K562 (cell line): ENCODE data around the gene ABHD18. TPM values are rescaled to one million over a fixed set of nuclear protein-coding genes. Genes with fewer than 3 reads are reported as not detected.

ENCODE experiments used
- AFF4 ChIP-seq: sonication (generic); formaldehyde crosslinking; IDR thresholded peaks from 2 replicates; pipeline ENCODE4 v1.8.0; 2023; ENCODE audit warnings: mild to moderate bottlenecking, missing genetic modification reagents
- CXXC5 ChIP-seq: fragments of 250-450 bp; sonication (Bioruptor Pico); IDR thresholded peaks from 2 replicates; pipeline ENCODE4 v1.8.0; 2022; ENCODE audit warnings: inconsistent platforms, mild to moderate bottlenecking, moderate library complexity
- FOXJ3 ChIP-seq: sonication (generic); formaldehyde crosslinking; IDR thresholded peaks from 2 replicates; pipeline ENCODE4 v1.4.0; 2020; ENCODE audit warnings: mild to moderate bottlenecking, missing genetic modification reagents
- HNRNPK ChIP-seq: fragments of 200-400 bp; formaldehyde crosslinking; IDR thresholded peaks from one replicate; pipeline ENCODE4 v1.6.1; 2018; ENCODE audit warnings: mild to moderate bottlenecking, low read depth, low read length; ENCODE audit not compliant: poor library complexity, severe bottlenecking
- MCM2 ChIP-seq: fragments of 450-650 bp; IDR thresholded peaks from 2 replicates; pipeline ENCODE4 v1.6.1; 2017; ENCODE audit warnings: low read depth, mild to moderate bottlenecking
- NFE2 ChIP-seq: IDR thresholded peaks from 2 replicates; pipeline ENCODE4 v1.6.1; 2014; ENCODE audit warnings: antibody characterized with exemption, low read depth
- NR3C1 ChIP-seq: sonication (generic); formaldehyde crosslinking; IDR thresholded peaks from 2 replicates; pipeline ENCODE4 v1.8.1; 2022; ENCODE audit warnings: missing genetic modification reagents
- RBM25 ChIP-seq: fragments of 200-400 bp; formaldehyde crosslinking; IDR thresholded peaks from 2 replicates; pipeline ENCODE4 v1.6.1; 2018; ENCODE audit warnings: low read length, low read depth, moderate library complexity; ENCODE audit not compliant: severe bottlenecking
- SPI1 ChIP-seq: IDR thresholded peaks from 2 replicates; pipeline ENCODE4 v1.6.1; 2011; ENCODE audit warnings: low read depth, low read length, control low read depth, borderline replicate concordance
- SRSF9 ChIP-seq: fragments of 200-400 bp; formaldehyde crosslinking; IDR thresholded peaks from 2 replicates; pipeline ENCODE4 v1.6.1; 2017; ENCODE audit warnings: low read depth, low read length, borderline replicate concordance
- THRA ChIP-seq: fragments of 450-650 bp; IDR thresholded peaks from 2 replicates; pipeline ENCODE4 v1.6.1; 2017; ENCODE audit warnings: mild to moderate bottlenecking, moderate library complexity
- TSHZ1 ChIP-seq: fragments of 250-450 bp; sonication (Bioruptor Pico); IDR thresholded peaks from 2 replicates; pipeline ENCODE4 v1.4.0; 2020; ENCODE audit warnings: mild to moderate bottlenecking, moderate library complexity
- ZHX1 ChIP-seq: fragments of 150-350 bp; conservative IDR thresholded peaks from 2 replicates; pipeline ENCODE4 v1.6.1; 2014; ENCODE audit warnings: low read length
- ZKSCAN1 ChIP-seq: fragments of 150-350 bp; IDR thresholded peaks from 2 replicates; pipeline ENCODE4 v1.6.1; 2016; ENCODE audit warnings: low read depth, low read length
- ZNF561 ChIP-seq: fragments of 450-650 bp; formaldehyde crosslinking; conservative IDR thresholded peaks from 2 replicates; pipeline ENCODE4 v1.4.0; 2020; ENCODE audit warnings: mild to moderate bottlenecking, moderate library complexity
- ZNF695 ChIP-seq: fragments of 450-650 bp; formaldehyde crosslinking; IDR thresholded peaks from 2 replicates; pipeline ENCODE4 v1.4.0; 2020; ENCODE audit warnings: mild to moderate bottlenecking, moderate library complexity
- polyA plus RNA-seq, 8 experiments: library from polyadenylated mRNA; depleted of rRNA in 4 of 8; stranded (reverse) in 5 of 8; unstranded in 3 of 8; fragments of >200 nt; fragmentation: Nextera tagmentation in 2 of 8; fragmentation: Illumina TruSeq in 1 of 8; extraction: Ambion mirVana in 2 of 8; extraction: Trizol in 1 of 8; gene quantifications; 2 replicates each; pipeline versions ENCODE4 v1.2.1 to v1.2.3, GENCODE V29; 2011 to 2014; ENCODE audit warnings: inconsistent platforms in 1 of 8, missing spikeins in 1 of 8
- total RNA-seq, 7 experiments: library from RNA; depleted of rRNA in 6 of 7; stranded (reverse); fragments of >200 nt in 6 of 7; fragmentation: Illumina TruSeq in 2 of 7; extraction: Trizol in 2 of 7; gene quantifications; 2 replicates each; pipeline versions ENCODE4 v1.2.1 to v1.2.3, GENCODE V29; 2011 to 2021; ENCODE audit warnings: low replicate concordance in 1 of 7

Gene ABHD18
- total and polyA plus RNA-seq, 9 of the 15 experiments (the other 6 are each of a cell fraction or from before 2014, with no cell fraction given), result 6.1 to 25.0 (median 16.0) TPM

GRCh38 chr4:127965062-127965802 lies at the start of gene ABHD18, which contains the start of gene MFSD8 (continued):
- TF ChIP-seq ZHX1 (0 out of 2 replicates have a peak, but pooled peaks have one; percentile 35), TSHZ1 (CRISPR knock-in tag) (no peak), ZNF695 (CRISPR knock-in tag) (no peak), RBM25 (peak; percentile 50), ZKSCAN1 (peak; percentile 49; the same call in 1 of the 2 replicates), CXXC5 (CRISPR knock-in tag) (peak; percentile 91), AFF4 (CRISPR knock-in tag) (peak; percentile 94), NR3C1 (CRISPR knock-in tag) (no peak), FOXJ3 (no peak), MCM2 (no peak), NFE2 (no peak), THRA (no peak), HNRNPK (no peak), ZNF561 (CRISPR knock-in tag) (no peak), SPI1 (peak; percentile 17; the same call in 1 of the 2 replicates), SRSF9 (no peak)
